Breast epithelium (tissue), 4 donors: Measurements from ENCODE around the gene ZNF440. TPM values are rescaled to one million over a fixed set of nuclear protein-coding genes. Genes with fewer than 3 reads are reported as not detected.

ENCODE experiments used
- DNase-seq, 2 donors: peaks; one replicate each; pipeline ENCODE4 v3.0.0-alpha.2; 2019; ENCODE audit warnings: low spot score in 2 of 2
- H3K27ac ChIP-seq, 2 donors: fragments of 200-600 bp; sonication (generic) in 1 of 2; one replicate each; pipeline ENCODE4 v1.5.1; 2016 to 2019; ENCODE audit warnings: mild to moderate bottlenecking in 1 of 2
- H3K27me3 ChIP-seq, 2 donors: fragments of 200-600 bp; sonication (generic) in 1 of 2; one replicate each; pipeline versions ENCODE4 v1.5.1 to v1.6.0; 2017 to 2019; ENCODE audit warnings: control low read depth in 1 of 2, mild to moderate bottlenecking in 1 of 2
- H3K36me3 ChIP-seq: fragments of 200-600 bp; one replicate; pipeline ENCODE4 v1.5.1; 2019
- H3K4me1 ChIP-seq, 2 donors: fragments of 200-600 bp; sonication (generic); one replicate each; pipeline ENCODE4 v1.5.1; 2016 to 2019; ENCODE audit warnings: control low read depth in 1 of 2
- H3K4me3 ChIP-seq, 3 donors: fragments of 200-600 bp; sonication (generic); 1 replicate in 2 of 3; 2 replicates in 1 of 3; pipeline ENCODE4 v1.5.1; 2016 to 2019; ENCODE audit warnings: mild to moderate bottlenecking in 3 of 3, moderate library complexity in 2 of 3
- H3K9me3 ChIP-seq, 2 donors: fragments of 200-600 bp; sonication (generic) in 1 of 2; one replicate each; pipeline ENCODE4 v1.5.1; 2016 to 2019; ENCODE audit warnings: control low read depth in 1 of 2
- CTCF ChIP-seq, 3 donors: fragments of 450-650 bp; IDR thresholded peaks; one replicate each; pipeline ENCODE4 v1.5.1; 2016 to 2017; ENCODE audit warnings: antibody characterized with exemption in 3 of 3, mild to moderate bottlenecking in 3 of 3, moderate library complexity in 3 of 3
- POLR2A ChIP-seq: fragments of 450-650 bp; IDR thresholded peaks from one replicate; pipeline ENCODE4 v1.6.1; 2016; ENCODE audit warnings: antibody characterized with exemption, mild to moderate bottlenecking, moderate library complexity
- POLR2AphosphoS5 ChIP-seq, 3 donors: sonication (generic); formaldehyde crosslinking; IDR thresholded peaks; one replicate each; pipeline ENCODE4 v1.6.1; 2017; ENCODE audit warnings: antibody characterized with exemption in 3 of 3
- intact Hi-C: fragments of 100-400 bp; cut with DNase I; formaldehyde crosslinking; loops from one replicate; pipeline ENCODE4 v1.15.1; 2023; ENCODE audit warnings: low total_unique reads
- total RNA-seq, 3 donors: library from RNA; depleted of rRNA; stranded (reverse); fragments of >200 nt; gene quantifications; one replicate each; pipeline ENCODE4 v1.1.0, GENCODE V29; 2016

The ZNF440 gene
- total RNA-seq, 3 donors from 2014 or later = 9.8 to 16.4 (median 16.0) TPM

DNA sequence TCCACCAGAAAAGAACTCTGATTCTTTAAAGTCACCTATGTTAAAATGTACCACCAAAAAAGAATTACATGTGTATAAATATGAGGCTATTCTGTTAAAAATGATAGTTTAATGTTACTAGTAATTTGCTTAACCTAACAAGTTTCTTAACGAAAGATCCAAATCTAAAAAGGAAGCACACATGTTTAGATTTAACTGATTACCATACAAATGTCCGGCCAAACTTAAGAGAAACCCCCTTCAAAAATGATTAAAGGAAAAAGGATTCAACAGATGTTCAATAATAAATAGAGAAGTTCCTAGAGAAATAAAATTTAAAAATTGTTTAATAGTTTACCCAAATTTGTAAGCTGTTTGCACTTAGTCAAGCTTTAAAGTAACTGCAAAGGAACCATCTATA, 68.5 kb downstream of the ZNF440 start:
- Histone ChIP-seq H3K27ac (no peak overlapping the region), H3K36me3 (no peaks in the 10 kb centered on the region), H3K27me3 (no peaks in the 10 kb centered on the region), H3K4me1 (no peaks in the 10 kb centered on the region), H3K4me3 (no peak overlapping the region), H3K9me3 (no peaks in the 10 kb centered on the region)
- no peak for TF ChIP-seq POLR2A
- TF ChIP-seq POLR2AphosphoS5 (IDR thresholded peaks at IDR 0.05) = no peak
- no peak for TF ChIP-seq CTCF (IDR thresholded peaks at IDR 0.05)
- intact Hi-C loops = no loop called here
- no peak for DNase-seq

Other genes starting within 250 kb of the ZNF440 start
- gene ACP5, start 236.6 kb upstream of the ZNF440 start, total RNA-seq = 100 to 1,000 TPM in 1 of 3 donors, 10 to 100 TPM in 2; 33.4 to 101 (median 92.8) TPM
- 10 to 100 TPM in 2 of 3 donors, 1 to 10 TPM in 1; 8.5 to 35.4 (median 23.3) TPM for gene ZNF627, start 216.8 kb upstream of the ZNF440 start, total RNA-seq
- 10 to 100 TPM; 10.4 to 20.9 (median 13.1) TPM for gene ZNF823, start 75.3 kb upstream of the ZNF440 start, total RNA-seq
- 10 to 100 TPM in 2 of 3 donors, 1 to 10 TPM in 1; 7.7 to 17.6 (median 10.2) TPM for gene ZNF441, start 47.3 kb upstream of the ZNF440 start, total RNA-seq
- gene ZNF491, start 15.8 kb upstream of the ZNF440 start, total RNA-seq = 1 to 10 TPM; 1.6 to 3.9 (median 3.2) TPM
- gene ZNF439, start 34.5 kb downstream of the ZNF440 start, total RNA-seq = 10 to 100 TPM in 2 of 3 donors, 1 to 10 TPM in 1; 5.1 to 20.8 (median 13.8) TPM
- gene ZNF69, start 73.5 kb downstream of the ZNF440 start, total RNA-seq = 10 to 100 TPM; 16.3 to 26.1 (median 20.0) TPM
- gene ZNF700, start 110.8 kb downstream of the ZNF440 start, total RNA-seq = 10 to 100 TPM; 13.8 to 32.9 (median 22.3) TPM
- gene ZNF763, start 150.8 kb downstream of the ZNF440 start, total RNA-seq = 10 to 100 TPM in 1 of 3 donors, 1 to 10 TPM in 2; 2.9 to 14.5 (median 6.9) TPM
- 10 to 100 TPM in 1 of 3 donors, 1 to 10 TPM in 2; 5.0 to 13.3 (median 8.8) TPM for gene ZNF433, start 221.4 kb downstream of the ZNF440 start, total RNA-seq
- under 1 TPM in 2 of 3 donors, not detected in 1; 0.33 to 0.88 TPM for gene ZNF878, start 238.7 kb downstream of the ZNF440 start, total RNA-seq